ENCODE data around the gene SAMD10. TPM values are rescaled to one million over a fixed set of nuclear protein-coding genes. Genes with fewer than 3 reads are reported as not detected.

Gene SAMD10
- total and polyA plus RNA-seq, 4 donors, result 0.74 to 3.4 (median 2.1) TPM

GRCh38 chr20:63952769-63953168, 26.7 kb downstream of the SAMD10 start:
- Histone ChIP-seq H3K36me3 (ENCODE audit: control insufficient read depth in 4 of 4, insufficient read depth in 3 of 4, low read depth in 1 of 4, low read length in 3 of 4) (peaks cover 0 to 2% (median 0%) of the 10 kb centered on the region in 4 donors), H3K4me1 (ENCODE audit: control insufficient read depth in 4 of 4, insufficient read depth in 4 of 4, low read length in 3 of 4) (peaks cover 33 to 85% (median 69%) of the 10 kb centered on the region in 4 donors), H3K9ac (ENCODE audit: low read depth in 1 of 2, low read length in 2 of 2) (no peak overlapping the region), H3K27me3 (ENCODE audit: control insufficient read depth in 4 of 4, insufficient read depth in 4 of 4, low read length in 3 of 4) (no peaks in the 10 kb centered on the region), H3K9me3 (ENCODE audit: control insufficient read depth in 4 of 4, low read length in 3 of 4) (no peaks in the 10 kb centered on the region), H3K27ac (ENCODE audit: low read depth in 1 of 2, low read length in 2 of 2) (no peak overlapping the region), H3K4me3 (ENCODE audit: low read depth in 1 of 3, low read length in 3 of 3) (no peak overlapping the region)
- 87% methylated on average over 14 of the region's 14 CpGs for WGBS
- DNase-seq (ENCODE audit: low spot score), result no peak
- TF ChIP-seq RAD21 (IDR thresholded peaks at IDR 0.05) (no peak), ATF3 (IDR thresholded peaks at IDR 0.05) (no peak), GABPA (IDR thresholded peaks at IDR 0.05 in 1 of 2, conservative IDR thresholded peaks at IDR 0.05 in 1 of 2) (no peak), FOXA2 (IDR thresholded peaks at IDR 0.05) (no peak), YY1 (IDR thresholded peaks at IDR 0.05) (no peak), TAF1 (conservative IDR thresholded peaks at IDR 0.05) (no peak), ZBTB33 (IDR thresholded peaks at IDR 0.05) (no peak), HNF4A (conservative IDR thresholded peaks at IDR 0.05) (no peak), MAX (IDR thresholded peaks at IDR 0.05) (no peak), NR2F2 (IDR thresholded peaks at IDR 0.05) (no peak), RXRA (IDR thresholded peaks at IDR 0.05) (no peak), JUND (IDR thresholded peaks at IDR 0.05) (no peak)

GRCh38 chr20:63952210-63952535, 27.3 kb downstream of the SAMD10 start:
- WGBS, result 91% methylated on average over 15 of the region's 15 CpGs
- H3K36me3 ChIP-seq (ENCODE audit: control insufficient read depth in 4 of 4, insufficient read depth in 3 of 4, low read depth in 1 of 4, low read length in 3 of 4), result peaks cover 0 to 2% (median 0%) of the 10 kb centered on the region in 4 donors
- H3K9ac ChIP-seq (ENCODE audit: low read depth in 1 of 2, low read length in 2 of 2), result no peak overlapping the region
- H3K9me3 ChIP-seq (ENCODE audit: control insufficient read depth in 4 of 4, low read length in 3 of 4), result no peaks in the 10 kb centered on the region
- no peak overlapping the region for H3K4me3 ChIP-seq (ENCODE audit: low read depth in 1 of 3, low read length in 3 of 3)
- peak overlapping the region; percentile 10 to 39 for H3K27ac ChIP-seq (ENCODE audit: low read depth in 1 of 2, low read length in 2 of 2)
- TF ChIP-seq REST (IDR thresholded peaks at IDR 0.05) (no peak), FOXA1 (IDR thresholded peaks at IDR 0.05) (no peak), NR2F2 (IDR thresholded peaks at IDR 0.05) (no peak), RAD21 (IDR thresholded peaks at IDR 0.05) (no peak), MAX (IDR thresholded peaks at IDR 0.05) (no peak), HNF4A (conservative IDR thresholded peaks at IDR 0.05) (no peak), GABPA (IDR thresholded peaks at IDR 0.05 in 1 of 2, conservative IDR thresholded peaks at IDR 0.05 in 1 of 2) (no peak), JUND (IDR thresholded peaks at IDR 0.05) (no peak), EGR1 (IDR thresholded peaks at IDR 0.05; ENCODE audit: low read depth in 2 of 2) (no peak), RXRA (IDR thresholded peaks at IDR 0.05) (no peak), HNF4G (IDR thresholded peaks at IDR 0.05) (no peak)
- H3K4me1 ChIP-seq (ENCODE audit: control insufficient read depth in 4 of 4, insufficient read depth in 4 of 4, low read length in 3 of 4), result peaks cover 29 to 84% (median 70%) of the 10 kb centered on the region in 4 donors
- no peak for DNase-seq (ENCODE audit: low spot score)
- no peaks in the 10 kb centered on the region for H3K27me3 ChIP-seq (ENCODE audit: control insufficient read depth in 4 of 4, insufficient read depth in 4 of 4, low read length in 3 of 4)
